ENCODE measurements around the gene NUDC. TPM values are rescaled to one million over a fixed set of nuclear protein-coding genes. Genes with fewer than 3 reads are reported as not detected.

NUDC gene
- total and polyA plus RNA-seq, 3 experiments from 2014 or later: 122 to 168 (median 167) TPM

- Mint-ChIP-seq H3K36me3 (no peaks in the 10 kb centered on the region), H3K4me3 (peak overlapping the region; percentile 72 to 91 (median 80)), H3K9me3 (no peaks in the 10 kb centered on the region), H3K27me3 (peaks cover 49 to 54% of the 10 kb centered on the region in 2 donors), H3K27ac (peak overlapping the region in 1 of 8 donors; percentile 91), H3K4me1 (peaks cover 13 to 24% (median 14%) of the 10 kb centered on the region in 3 donors)
- ChIA-PET CTCF (interaction anchor here (1.0 to 1.3 kb wide), 2 partner anchors 14 to 51 kb away, joined by 3 to 4 read pairs; no protein-coding TSS in a partner anchor), POLR2A (interaction anchor here (0.5 kb wide), 1 partner anchor 14 kb away, joined by 9 read pairs; no protein-coding TSS in a partner anchor)
- Histone ChIP-seq H3K9me3 (ENCODE audit: low read length) (no peaks in the 10 kb centered on the region), H3K36me3 (ENCODE audit: insufficient read depth, low read length) (no peaks in the 10 kb centered on the region), H3K27me3 (ENCODE audit: insufficient read depth, low read length, poor library complexity, severe bottlenecking) (peaks cover 33% of the 10 kb centered on the region), H3K4me3 (ENCODE audit: low read length) (no peak overlapping the region), H3K4me1 (ENCODE audit: insufficient read depth, low read length) (peaks cover 15% of the 10 kb centered on the region), H3K27ac (ENCODE audit: low read depth, low read length) (no peak overlapping the region)
- DNase-seq: no peak
These were observed 73.4 kb downstream of the NUDC start for GRCh38 chr1:26994787-26995517.

GRCh38 chr1:26996024-26996423 lies 74.5 kb downstream of the NUDC start:
- H3K27me3 Mint-ChIP-seq: peaks cover 49 to 54% of the 10 kb centered on the region in 2 donors
- POLR2A ChIA-PET: no interaction called here

More at GRCh38 chr1:26996024-26996423, 74.5 kb downstream of the NUDC start:
- CTCF ChIA-PET: interaction anchor here (1.2 to 3.1 kb wide), 6 partner anchors 9 to 50 kb away, joined by 4 to 21 read pairs (median 8); no protein-coding TSS in a partner anchor
- peaks cover 13 to 24% (median 14%) of the 10 kb centered on the region in 3 donors for H3K4me1 Mint-ChIP-seq
- Histone ChIP-seq H3K27me3 (ENCODE audit: insufficient read depth, low read length, poor library complexity, severe bottlenecking) (peaks cover 33% of the 10 kb centered on the region), H3K4me3 (ENCODE audit: low read length) (no peak overlapping the region), H3K9me3 (ENCODE audit: low read length) (no peaks in the 10 kb centered on the region), H3K27ac (ENCODE audit: low read depth, low read length) (no peak overlapping the region), H3K4me1 (ENCODE audit: insufficient read depth, low read length) (peaks cover 15% of the 10 kb centered on the region), H3K36me3 (ENCODE audit: insufficient read depth, low read length) (no peaks in the 10 kb centered on the region)
- no peak overlapping the region for H3K27ac Mint-ChIP-seq
- H3K36me3 Mint-ChIP-seq: no peaks in the 10 kb centered on the region
- DNase-seq: no peak
- peak overlapping the region in 2 of 7 donors; percentile 38 to 79 for H3K4me3 Mint-ChIP-seq
- no peaks in the 10 kb centered on the region for H3K9me3 Mint-ChIP-seq

Other genes with a start within 250 kb of the NUDC start
- 10 to 100 TPM; 88.4 to 90.9 TPM for gene ARID1A, start 225.7 kb upstream of the NUDC start, total RNA-seq
- 31.6 TPM for gene ARID1A, start 225.7 kb upstream of the NUDC start, polyA plus RNA-seq
- gene PIGV, start 133.8 kb upstream of the NUDC start, total RNA-seq: 10 to 100 TPM; 23.6 to 24.9 TPM
- gene PIGV, start 133.8 kb upstream of the NUDC start, polyA plus RNA-seq: 19.1 TPM
- gene ZDHHC18, start 95.1 kb upstream of the NUDC start, total RNA-seq: 10 to 100 TPM; 61.5 to 66.0 TPM
- gene ZDHHC18, start 95.1 kb upstream of the NUDC start, polyA plus RNA-seq: 21.7 TPM
- under 1 TPM in 1 of 2 experiments, not detected in 1; 0.37 TPM for gene SFN, start 58.6 kb upstream of the NUDC start, total RNA-seq
- not detected for gene SFN, start 58.6 kb upstream of the NUDC start, polyA plus RNA-seq
- 10 to 100 TPM; 60.2 to 69.9 TPM for gene GPN2, start 31.5 kb upstream of the NUDC start, total RNA-seq
- 18.8 TPM for gene GPN2, start 31.5 kb upstream of the NUDC start, polyA plus RNA-seq
- gene GPATCH3, start 21.3 kb upstream of the NUDC start, total RNA-seq: 10 to 100 TPM; 20.0 to 21.3 TPM
- gene GPATCH3, start 21.3 kb upstream of the NUDC start, polyA plus RNA-seq: 15.2 TPM
- not detected for gene NR0B2, start 7.8 kb upstream of the NUDC start, total RNA-seq
- gene NR0B2, start 7.8 kb upstream of the NUDC start, polyA plus RNA-seq: not detected
- gene KDF1, start 38.7 kb downstream of the NUDC start, total RNA-seq: under 1 TPM; 0.24 to 0.39 TPM
- 4.6 TPM for gene KDF1, start 38.7 kb downstream of the NUDC start, polyA plus RNA-seq
- 1 to 10 TPM in 1 of 2 experiments, under 1 TPM in 1; 0.73 to 1.2 TPM for gene TRNP1, start 71.9 kb downstream of the NUDC start, total RNA-seq
- gene TRNP1, start 71.9 kb downstream of the NUDC start, polyA plus RNA-seq: not detected
- not detected for gene TENT5B, start 91.1 kb downstream of the NUDC start, total RNA-seq
- gene TENT5B, start 91.1 kb downstream of the NUDC start, polyA plus RNA-seq: not detected
- gene SLC9A1, start 233.4 kb downstream of the NUDC start, total RNA-seq: 10 to 100 TPM; 23.9 to 24.8 TPM
- 15.3 TPM for gene SLC9A1, start 233.4 kb downstream of the NUDC start, polyA plus RNA-seq

All from CD8-positive, alpha-beta memory T cell (primary cell).